Mucosa of descending colon (tissue), 3 donors: ENCODE data around the gene ZNF573. TPM values are rescaled to one million over a fixed set of nuclear protein-coding genes. Genes with fewer than 3 reads are reported as not detected.
"Not testable (repeated sequence)": the region's sequence is repeated elsewhere in the genome, so short reads cannot be mapped to it uniquely, and the experiment has no call there.

ENCODE experiments used
- ATAC-seq: fragments of 200-7000 bp; cut with Tn5 transposase; one replicate; pipeline ENCODE4 v1.9.1; 2020; ENCODE audit warnings: mild to moderate bottlenecking, moderate library complexity
- DNase-seq, 3 donors: peaks; one replicate each; pipeline ENCODE4 v3.0.0-alpha.2; 2020
- H3K36me3 ChIP-seq: fragments of 200-600 bp; one replicate; pipeline ENCODE4 v1.8.0; 2021; ENCODE audit warnings: low read depth, mild to moderate bottlenecking
- H3K4me1 ChIP-seq: fragments of 200-600 bp; one replicate; pipeline ENCODE4 v1.8.0; 2021; ENCODE audit warnings: low read depth, mild to moderate bottlenecking
- H3K4me3 ChIP-seq: fragments of 200-600 bp; one replicate; pipeline ENCODE4 v1.8.0; 2021; ENCODE audit warnings: mild to moderate bottlenecking
- H3K9me3 ChIP-seq: fragments of 200-600 bp; one replicate; pipeline ENCODE4 v1.8.0; 2021; ENCODE audit warnings: mild to moderate bottlenecking
- CTCF ChIP-seq: fragments of 200-600 bp; IDR thresholded peaks from one replicate; pipeline ENCODE4 v1.8.0; 2022; ENCODE audit warnings: antibody characterized with exemption, mild to moderate bottlenecking
- intact Hi-C, 2 donors: fragments of 100-400 bp; cut with DNase I in 1 of 2; cut with micrococcal nuclease in 1 of 2; formaldehyde crosslinking; loops; one replicate each; pipeline versions ENCODE4 v1.11.0 to v1.11.1; 2022; cut with DNase I, micrococcal nuclease
- long read RNA-seq, 2 donors: library from polyadenylated mRNA; unstranded; transcript quantifications; one replicate each; pipeline ENCODE4 v2.0.0, GENCODE V29; 2019 to 2021
- total RNA-seq, 3 donors: library from RNA; stranded (reverse); fragmentation: NEBNext Ultra II Directional in 2 of 3; extraction: Animal tissue kit (Norgen Biotek cat#: 25700) in 2 of 3; gene quantifications; one replicate each; pipeline versions ENCODE4 v1.2.1 to v1.2.4, GENCODE V29; 2021 to 2023
- donor health status: DM: no; HTN: no; CAD: no; lungs with moderate emphysema.
- donor health status: DM: no; HTN: no; CAD: no.
- donor health status: DM: no; HTN: yes; CAD: no.

Gene ZNF573
- 10 to 100 TPM in 1 of 3 donors, 1 to 10 TPM in 2; 5.4 to 13.1 (median 6.4) TPM for total RNA-seq
- long read RNA-seq, donor 1, partial matches to known transcripts, result 1 of 3 reads
- long read RNA-seq, donor 1, other reads (novel, unspliced or antisense), result 1 of 3 reads
- long read RNA-seq, donor 2, partial matches to known transcripts, result 0 of 3 reads
- long read RNA-seq, donor 2, other reads (novel, unspliced or antisense), result 3 of 3 reads

GRCh38 chr19:37779127-37780005 is at the start of gene ZNF573:
Gene ZNF573, minus strand, starts transcription at chr19:37779586. Its CDS starts 5,857 bp downstream, at chr19:37773729.
- DNase-seq, result peak; percentile 83 to 94 (median 86)
- Histone ChIP-seq H3K9me3 (no peaks in the 10 kb centered on the region), H3K4me3 (peak within 1 kb of the TSS; percentile 38), H3K4me1 (peaks cover 7% of the 10 kb centered on the region), H3K36me3 (no peaks in the 10 kb centered on the region)
- peak; percentile 98 for ATAC-seq
- no peak for TF ChIP-seq CTCF
- intact Hi-C loops, result no loop called here

- Histone ChIP-seq H3K9me3 (peaks cover 12% of the 10 kb centered on the region), H3K4me3 (peak overlapping the region; percentile 2), H3K4me1 (no peaks in the 10 kb centered on the region), H3K36me3 (no peaks in the 10 kb centered on the region)
- ATAC-seq, result peak; percentile 79
- DNase-seq, result peak; percentile 64 to 84 (median 65)
- TF ChIP-seq CTCF, result no peak
- intact Hi-C loops, result no loop called here
Measured at GRCh38 chr19:37817180-37817981, 38.0 kb upstream of the ZNF573 start.

- H3K9me3 ChIP-seq, result peaks cover 13% of the 10 kb centered on the region
- H3K36me3 ChIP-seq, ATAC-seq, H3K4me3 ChIP-seq, intact Hi-C loops, H3K4me1 ChIP-seq, DNase-seq: not testable (repeated sequence)
Measured at GRCh38 chr19:37815611-37816010, 36.2 kb upstream of the ZNF573 start.

- no peak for ATAC-seq
- Histone ChIP-seq H3K36me3 (no peaks in the 10 kb centered on the region), H3K4me3 (no peak overlapping the region), H3K4me1 (no peaks in the 10 kb centered on the region), H3K9me3 (peaks cover 18% of the 10 kb centered on the region)
- no peak for DNase-seq
- intact Hi-C loops, result no loop called here
- no peak for TF ChIP-seq CTCF
Measured at GRCh38 chr19:37813340-37813739, 34.0 kb upstream of the ZNF573 start.

- Histone ChIP-seq H3K4me3 (no peak overlapping the region), H3K9me3 (peaks cover 46% of the 10 kb centered on the region), H3K4me1 (no peaks in the 10 kb centered on the region), H3K36me3 (no peaks in the 10 kb centered on the region)
- no peak for TF ChIP-seq CTCF
- ATAC-seq (no peak), DNase-seq (no peak)
- intact Hi-C loops, result no loop called here
Measured at GRCh38 chr19:37809366-37809765, 30.0 kb upstream of the ZNF573 start.
